HG03575 (cell line): ENCODE results near the gene PLPP6.
"Not testable (repeated sequence)": the region's sequence is repeated elsewhere in the genome, so short reads cannot be mapped to it uniquely, and the experiment has no call there.

ENCODE experiments used
- ATAC-seq: cut with Tn5 transposase; IDR thresholded peaks from one replicate; pipeline ENCODE4 v1.9.1; 2021; ENCODE audit not compliant: unreplicated experiment, insufficient number of reproducible peaks, low FRiP score; ENCODE audit errors: extremely low read depth

PLPP6 gene

GRCh38 chr9:4660665-4661064 is 1.4 kb upstream of the PLPP6 start:
- not testable (repeated sequence) for ATAC-seq

GRCh38 chr9:4661165-4661564 is 929 bp upstream of the PLPP6 start:
- ATAC-seq, result no peak

- ATAC-seq, result no peak
These were observed 483 bp upstream of the PLPP6 start for GRCh38 chr9:4661611-4662010.

GRCh38 chr9:4662989-4663792 is 1.1 kb downstream of the PLPP6 start:
- no peak for ATAC-seq

- ATAC-seq, result no peak
These were observed 1.9 kb downstream of the PLPP6 start for GRCh38 chr9:4663956-4664355.

GRCh38 chr9:4665357-4665756 is 3.3 kb downstream of the PLPP6 start:
- ATAC-seq, result no peak

GRCh38 chr9:4666042-4666699 is 4.1 kb downstream of the PLPP6 start, which contains the start of gene SPATA6L:
SPATA6L (minus strand) TSS chr9:4666480; CDS start chr9:4666250, 230 bp downstream.
- no peak for ATAC-seq

GRCh38 chr9:4667681-4668080 is 5.6 kb downstream of the PLPP6 start:
- ATAC-seq, result no peak

- ATAC-seq, result no peak
These were observed 6.5 kb downstream of the PLPP6 start for GRCh38 chr9:4668604-4669003.

- no peak for ATAC-seq
These were observed 7.8 kb downstream of the PLPP6 start for GRCh38 chr9:4669890-4670289.

- ATAC-seq, result no peak
These were observed 8.5 kb downstream of the PLPP6 start for GRCh38 chr9:4670591-4670990.

- no peak for ATAC-seq
These were observed 9.6 kb downstream of the PLPP6 start for GRCh38 chr9:4671737-4672136.

GRCh38 chr9:4674783-4675182 is 12.7 kb downstream of the PLPP6 start:
- ATAC-seq, result no peak

- no peak for ATAC-seq
These were observed 15.3 kb downstream of the PLPP6 start for GRCh38 chr9:4677392-4677791.

GRCh38 chr9:4678679-4679267 is 16.7 kb downstream of the PLPP6 start:
- no peak for ATAC-seq

GRCh38 chr9:4679268-4680172 is 17.4 kb downstream of the PLPP6 start, which contains the start of gene CDC37L1:
CDC37L1 (plus strand) TSS chr9:4679569; CDS start chr9:4679768, 199 bp downstream.
- ATAC-seq, result peak; percentile 68

- ATAC-seq, result no peak
These were observed 18.1 kb downstream of the PLPP6 start for GRCh38 chr9:4680173-4680525.

- no peak for ATAC-seq
These were observed 18.7 kb downstream of the PLPP6 start for GRCh38 chr9:4680750-4681149.

GRCh38 chr9:4684820-4685219 is 22.7 kb downstream of the PLPP6 start:
- no peak for ATAC-seq
